T-helper 17 cell (primary cell): ENCODE measurements around the gene CDC42BPG. TPM values are rescaled to one million over a fixed set of nuclear protein-coding genes. Genes with fewer than 3 reads are reported as not detected.
"Not testable (repeated sequence)": the region's sequence is repeated elsewhere in the genome, so short reads cannot be mapped to it uniquely, and the experiment has no call there.

ENCODE experiments used
- ATAC-seq: fragments of 150-1000 bp; cut with Tn5 transposase; 2 replicates; pipeline ENCODE4 v1.10.0; 2021; ENCODE audit warnings: mild to moderate bottlenecking, moderate library complexity
- DNase-seq, 3 donors: peaks; one replicate each; pipeline versions ENCODE4 v3.0.0 to v3.0.0-alpha.2; 2020 to 2021
- H3K9me3 ChIP-seq: one replicate; pipeline ENCODE4 v1.7.0; 2013; ENCODE audit warnings: low read length, mild to moderate bottlenecking; ENCODE audit not compliant: control insufficient read depth, poor library complexity, severe bottlenecking
- H3K27ac Mint-ChIP-seq: one replicate; pipeline ENCODE4 v1.8.0; 2022; ENCODE audit warnings: mild to moderate bottlenecking, moderate library complexity, mixed read lengths
- H3K27me3 Mint-ChIP-seq: one replicate; pipeline ENCODE4 v1.8.0; 2022; ENCODE audit warnings: mixed read lengths
- H3K36me3 Mint-ChIP-seq: one replicate; pipeline ENCODE4 v1.8.0; 2022; ENCODE audit warnings: low read depth, mixed read lengths
- H3K4me1 Mint-ChIP-seq: one replicate; pipeline ENCODE4 v1.8.0; 2022; ENCODE audit warnings: mild to moderate bottlenecking, mixed read lengths
- H3K4me3 Mint-ChIP-seq: one replicate; pipeline ENCODE4 v1.8.0; 2022; ENCODE audit warnings: mild to moderate bottlenecking, moderate library complexity, mixed read lengths
- total RNA-seq, 4 donors: library from RNA in 2 of 4; stranded (reverse) in 2 of 4; gene quantifications; one replicate each; pipeline ENCODE4 v1.2.3 and lab custom pipeline; 2022 to 2026

Gene CDC42BPG
- total RNA-seq, 2 donors from 2014 or later, result 4.0 to 7.7 TPM

DNA sequence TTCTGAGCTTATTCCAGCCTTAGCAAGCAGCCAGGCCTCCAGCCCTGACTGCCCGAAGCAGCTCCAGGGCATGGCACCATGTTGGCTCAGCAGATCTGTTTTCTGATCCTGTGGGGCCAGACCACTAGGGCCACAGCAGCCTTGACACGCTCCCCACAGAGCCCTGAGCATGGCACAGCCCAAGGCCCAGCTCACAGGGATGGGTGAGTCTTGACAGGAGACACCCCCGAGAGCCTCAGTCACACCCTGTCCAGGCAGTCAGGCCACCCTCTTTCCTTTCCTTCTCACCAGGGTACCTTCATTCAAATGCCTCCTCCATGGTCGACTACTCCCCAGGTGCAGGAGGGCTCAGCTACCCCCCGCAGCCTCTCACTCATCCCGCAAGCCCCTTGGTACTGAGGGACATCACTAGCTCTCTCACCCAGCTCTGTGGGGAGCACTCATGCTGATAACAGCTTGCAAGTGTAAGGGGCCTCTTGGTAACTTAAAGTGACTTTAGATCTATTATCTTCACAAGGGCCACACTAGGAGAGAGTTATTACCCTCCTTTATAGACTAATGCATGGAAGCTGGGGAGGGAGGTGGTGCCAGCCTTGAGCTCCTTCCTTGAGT is 3.9 kb upstream of the CDC42BPG start:
- peak overlapping the region; percentile 41 for H3K27ac Mint-ChIP-seq
- ATAC-seq (no peak), DNase-seq (no peak)
- no peaks in the 10 kb centered on the region for H3K36me3 Mint-ChIP-seq
- H3K4me3 Mint-ChIP-seq, result no peak overlapping the region
- no peaks in the 10 kb centered on the region for H3K27me3 Mint-ChIP-seq
- H3K4me1 Mint-ChIP-seq, result peaks cover 46% of the 10 kb centered on the region
- H3K9me3 ChIP-seq, result no peaks in the 10 kb centered on the region

DNA sequence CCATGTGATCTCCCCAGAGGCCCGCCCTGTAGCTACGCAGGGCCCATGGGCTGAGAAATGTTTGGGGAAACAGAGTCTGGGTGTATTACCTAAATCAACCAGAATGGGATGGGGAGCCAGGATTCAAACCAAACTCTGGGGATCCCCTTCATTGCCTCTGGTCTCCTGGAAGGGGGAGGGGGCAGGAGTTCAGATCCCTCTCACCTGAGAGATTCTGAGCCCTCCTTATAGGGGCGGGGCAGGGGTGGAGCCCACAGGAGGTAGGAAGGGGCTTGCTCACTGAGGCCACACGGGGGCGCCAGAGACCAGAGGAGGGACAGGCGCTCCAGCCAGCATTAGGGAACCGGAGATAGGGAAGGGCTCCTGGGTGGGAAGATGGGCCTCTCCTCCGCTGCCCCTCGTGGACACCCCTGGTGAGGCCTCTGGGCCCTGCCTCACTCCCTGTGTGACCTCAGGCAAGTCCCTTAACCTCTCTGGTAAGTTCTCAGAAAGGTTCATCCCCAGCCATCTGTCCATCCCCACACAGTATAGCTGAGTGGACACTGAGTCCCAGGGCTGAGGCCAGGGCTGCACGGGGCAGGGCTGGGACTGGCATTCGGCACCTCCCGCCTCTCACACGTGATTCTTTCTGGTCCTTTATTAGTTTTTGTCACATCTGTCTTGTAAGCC is 2.7 kb upstream of the CDC42BPG start:
- peak; percentile 85 to 93 (median 93) for DNase-seq
- H3K27me3 Mint-ChIP-seq, result no peaks in the 10 kb centered on the region
- ATAC-seq, result peak; percentile 63
- peak overlapping the region; percentile 9 for H3K27ac Mint-ChIP-seq
- no peaks in the 10 kb centered on the region for H3K36me3 Mint-ChIP-seq
- peaks cover 36% of the 10 kb centered on the region for H3K4me1 Mint-ChIP-seq
- no peak overlapping the region for H3K4me3 Mint-ChIP-seq
- no peaks in the 10 kb centered on the region for H3K9me3 ChIP-seq

DNA sequence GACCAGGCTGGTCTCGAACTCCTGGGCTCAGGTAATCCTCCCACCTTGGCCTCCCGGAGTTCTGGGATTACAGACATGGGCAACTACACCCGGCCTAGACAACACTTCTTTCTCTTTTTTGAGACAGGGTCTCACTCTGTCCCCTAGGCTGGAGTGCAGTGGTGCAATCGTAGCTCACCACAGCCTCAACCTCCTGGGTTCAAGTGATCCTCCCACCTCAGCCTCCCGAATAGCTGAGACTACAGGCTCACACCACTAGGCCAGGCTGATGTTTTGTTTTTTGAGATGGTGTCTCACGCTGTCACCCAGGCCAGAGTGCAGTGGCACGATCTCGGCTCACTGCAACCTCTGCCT is 1.3 kb upstream of the CDC42BPG start:
- Mint-ChIP-seq H3K4me3 (peak overlapping the region; percentile 41), H3K4me1 (peaks cover 25% of the 10 kb centered on the region), H3K27ac (peak overlapping the region; percentile 41)
- ATAC-seq, H3K27me3 Mint-ChIP-seq, DNase-seq, H3K9me3 ChIP-seq, H3K36me3 Mint-ChIP-seq: not testable (repeated sequence)

DNA sequence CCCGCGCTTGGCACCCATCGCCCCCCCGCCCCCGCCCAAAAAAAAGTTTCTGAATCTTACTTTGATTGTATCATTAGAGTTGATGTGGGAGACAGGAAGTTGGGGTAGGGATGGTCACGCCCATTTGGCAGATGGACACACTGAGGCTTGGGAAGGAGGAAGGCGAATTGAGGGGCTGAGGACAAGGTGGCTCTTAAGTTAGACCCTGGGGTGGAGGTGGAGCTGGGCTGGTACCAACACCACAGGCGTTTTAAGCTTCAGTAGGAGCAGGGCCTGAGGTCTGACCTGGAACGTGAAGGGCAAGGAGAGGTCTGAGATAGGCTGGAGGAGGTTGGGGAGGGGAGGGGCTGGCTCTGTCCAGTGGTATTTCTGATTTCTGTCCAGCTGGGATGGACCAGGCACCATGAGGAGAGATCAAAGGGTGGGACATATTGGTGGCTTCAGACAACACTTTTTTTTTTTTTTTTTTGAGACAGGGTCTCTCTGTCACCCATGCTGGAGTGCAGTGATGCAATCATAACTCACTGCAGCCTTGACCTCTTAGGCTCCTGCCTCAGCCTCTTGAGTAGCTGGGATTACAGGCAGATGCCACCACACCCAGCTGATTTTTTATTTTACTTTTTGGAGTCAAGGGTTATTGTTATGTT is 799 bp upstream of the CDC42BPG start:
- Mint-ChIP-seq H3K4me1 (peaks cover 24% of the 10 kb centered on the region), H3K4me3 (peak overlapping the region; percentile 74), H3K36me3 (no peaks in the 10 kb centered on the region), H3K27me3 (no peaks in the 10 kb centered on the region), H3K27ac (peak overlapping the region; percentile 41)
- ATAC-seq (no peak), DNase-seq (no peak)
- no peaks in the 10 kb centered on the region for H3K9me3 ChIP-seq

DNA sequence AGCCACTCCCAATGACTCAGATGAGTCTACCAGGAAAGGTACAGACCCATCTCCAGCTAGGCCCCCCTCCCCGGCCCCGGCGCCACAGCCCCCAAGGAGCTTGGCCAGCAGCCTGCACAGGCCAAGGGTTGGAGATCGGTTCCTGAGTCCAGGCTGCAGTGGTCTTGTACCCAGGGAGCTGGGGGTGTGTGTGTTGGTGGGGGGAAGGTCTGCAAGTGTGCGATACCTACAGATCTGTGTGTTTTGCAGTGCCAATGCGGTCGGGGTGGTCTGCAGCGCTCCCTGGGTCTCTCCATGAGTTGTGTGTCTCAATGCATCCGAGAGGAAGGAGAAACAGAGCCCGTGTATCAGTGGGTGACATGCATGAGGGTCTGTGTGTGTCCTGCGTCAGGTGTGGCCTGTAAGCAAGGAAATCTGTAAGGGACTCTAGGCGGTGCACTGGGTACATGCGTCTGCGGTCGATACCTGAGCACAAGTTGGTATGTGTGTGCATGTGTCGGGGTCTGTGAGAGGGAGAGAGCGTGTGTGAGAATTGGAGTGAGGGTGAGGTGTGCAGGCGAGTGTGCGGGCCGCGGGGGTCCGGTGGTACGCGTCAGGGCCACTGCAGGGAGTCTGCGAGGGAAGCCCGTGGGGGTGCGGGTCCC is 645 bp downstream of the CDC42BPG start:
- Mint-ChIP-seq H3K4me3 (peak overlapping the region; percentile 84), H3K4me1 (peaks cover 20% of the 10 kb centered on the region), H3K36me3 (peaks cover 2% of the 10 kb centered on the region), H3K27me3 (no peaks in the 10 kb centered on the region), H3K27ac (peak overlapping the region; percentile 37)
- ATAC-seq (no peak), DNase-seq (no peak)
- H3K9me3 ChIP-seq, result no peaks in the 10 kb centered on the region

DNA sequence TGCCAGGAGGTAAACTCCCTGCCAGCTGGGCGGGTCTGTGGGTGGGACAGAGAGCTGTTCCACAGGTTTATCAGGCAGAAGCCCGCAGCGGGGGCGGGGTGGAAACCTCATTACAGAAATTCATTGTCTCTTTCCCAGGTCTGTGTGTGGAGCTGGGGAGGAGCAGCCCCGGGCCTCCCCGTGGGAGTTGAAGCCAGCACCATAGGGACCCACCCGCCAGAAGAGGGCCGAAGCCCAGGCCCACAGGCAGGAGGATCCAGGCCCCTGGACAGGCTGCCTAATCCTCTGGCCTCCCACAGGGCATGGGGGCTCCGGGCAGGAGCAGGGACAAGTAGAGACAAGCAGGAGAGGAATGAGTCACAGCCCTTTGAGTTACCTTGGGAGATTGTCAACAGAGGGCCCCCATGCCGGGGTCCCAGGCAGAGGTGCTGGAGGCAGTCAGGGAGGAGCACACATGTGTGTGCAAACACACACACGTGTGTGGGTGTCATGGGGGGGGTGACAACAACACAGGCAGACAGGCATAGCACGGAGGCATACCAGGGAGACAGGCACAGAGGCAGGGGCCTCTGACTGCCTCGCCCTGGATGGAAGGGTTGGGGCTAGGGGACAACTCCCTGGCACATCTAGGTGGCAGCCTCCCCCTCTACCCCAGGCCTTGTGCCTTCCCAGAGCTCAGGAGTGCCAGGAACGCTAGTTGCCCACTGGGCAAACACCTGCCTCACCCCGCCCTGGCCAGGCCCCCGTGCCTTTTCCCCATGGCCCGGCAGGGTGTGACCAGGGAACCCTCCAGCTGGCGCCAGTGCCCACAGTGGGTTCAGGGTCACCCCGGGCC is 1.4 kb downstream of the CDC42BPG start:
- H3K4me1 Mint-ChIP-seq, result peaks cover 13% of the 10 kb centered on the region
- peak overlapping the region; percentile 37 for H3K27ac Mint-ChIP-seq
- H3K4me3 Mint-ChIP-seq, result peak overlapping the region; percentile 84
- ATAC-seq (no peak), DNase-seq (no peak)
- H3K9me3 ChIP-seq, result no peaks in the 10 kb centered on the region
- peaks cover 2% of the 10 kb centered on the region for H3K36me3 Mint-ChIP-seq
- no peaks in the 10 kb centered on the region for H3K27me3 Mint-ChIP-seq

DNA sequence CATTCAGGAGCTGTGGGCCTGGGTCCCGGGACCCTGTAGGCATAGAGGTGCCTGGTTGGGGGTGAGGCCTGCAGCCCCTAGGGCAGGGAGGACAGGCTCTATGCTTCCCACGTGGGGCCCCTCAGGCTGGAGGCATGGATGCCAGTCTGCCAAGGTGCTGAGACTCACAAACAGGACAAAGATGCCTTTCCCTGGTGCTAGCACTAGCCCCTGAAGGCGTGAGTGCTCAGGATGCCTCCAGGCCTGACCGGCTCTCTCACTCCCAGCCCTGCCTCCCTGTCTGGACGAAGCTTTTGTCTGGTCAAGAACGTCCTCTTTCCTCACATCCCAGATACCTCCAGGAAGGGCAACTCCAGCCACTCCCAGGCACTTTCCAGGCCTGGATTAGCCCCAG is 2.1 kb downstream of the CDC42BPG start:
- ATAC-seq, result no peak
- H3K27ac Mint-ChIP-seq, result peak overlapping the region; percentile 74
- H3K9me3 ChIP-seq, result no peaks in the 10 kb centered on the region
- no peak for DNase-seq
- H3K36me3 Mint-ChIP-seq, result peaks cover 2% of the 10 kb centered on the region
- peaks cover 11% of the 10 kb centered on the region for H3K4me1 Mint-ChIP-seq
- no peak overlapping the region for H3K4me3 Mint-ChIP-seq
- H3K27me3 Mint-ChIP-seq, result no peaks in the 10 kb centered on the region

DNA sequence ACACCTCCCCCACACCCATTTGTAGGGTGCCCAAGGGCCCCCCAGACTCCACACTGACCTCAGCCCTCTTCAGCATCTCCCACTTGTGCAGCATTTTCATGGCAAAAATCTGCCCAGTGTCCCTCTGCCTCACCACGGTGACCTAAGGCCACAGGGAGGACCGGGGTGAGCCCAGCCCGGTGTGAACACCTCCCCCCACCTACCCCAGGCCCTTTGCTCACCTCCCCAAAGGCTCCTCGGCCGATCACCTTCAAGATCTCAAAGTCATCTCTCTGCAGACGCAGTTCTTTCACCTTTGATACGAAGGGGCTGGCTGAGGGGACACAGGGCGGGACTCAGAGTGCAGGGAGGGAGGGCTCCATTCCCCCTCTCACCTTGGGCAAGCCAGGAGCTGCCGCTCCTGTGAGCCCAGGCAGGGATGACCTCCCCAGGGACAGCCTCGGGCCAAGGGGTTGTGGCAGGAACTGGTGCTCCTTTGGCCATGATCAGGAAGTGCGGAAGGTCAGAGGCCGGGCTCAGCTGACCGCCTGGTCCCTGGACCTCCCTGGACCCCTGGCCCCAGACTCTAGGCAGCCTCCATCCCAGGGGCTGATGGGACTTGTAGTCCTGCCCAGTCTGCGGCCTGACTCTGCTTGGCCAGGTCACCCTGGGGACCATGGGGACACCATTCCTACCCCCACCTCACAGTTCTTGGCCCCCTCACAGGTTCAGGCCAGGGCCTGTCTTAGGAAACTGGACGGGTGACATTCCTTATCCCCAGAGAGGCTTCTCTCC is 2.7 kb downstream of the CDC42BPG start:
- no peak for ATAC-seq
- Mint-ChIP-seq H3K36me3 (peaks cover 2% of the 10 kb centered on the region), H3K4me3 (no peak overlapping the region)

DNA sequence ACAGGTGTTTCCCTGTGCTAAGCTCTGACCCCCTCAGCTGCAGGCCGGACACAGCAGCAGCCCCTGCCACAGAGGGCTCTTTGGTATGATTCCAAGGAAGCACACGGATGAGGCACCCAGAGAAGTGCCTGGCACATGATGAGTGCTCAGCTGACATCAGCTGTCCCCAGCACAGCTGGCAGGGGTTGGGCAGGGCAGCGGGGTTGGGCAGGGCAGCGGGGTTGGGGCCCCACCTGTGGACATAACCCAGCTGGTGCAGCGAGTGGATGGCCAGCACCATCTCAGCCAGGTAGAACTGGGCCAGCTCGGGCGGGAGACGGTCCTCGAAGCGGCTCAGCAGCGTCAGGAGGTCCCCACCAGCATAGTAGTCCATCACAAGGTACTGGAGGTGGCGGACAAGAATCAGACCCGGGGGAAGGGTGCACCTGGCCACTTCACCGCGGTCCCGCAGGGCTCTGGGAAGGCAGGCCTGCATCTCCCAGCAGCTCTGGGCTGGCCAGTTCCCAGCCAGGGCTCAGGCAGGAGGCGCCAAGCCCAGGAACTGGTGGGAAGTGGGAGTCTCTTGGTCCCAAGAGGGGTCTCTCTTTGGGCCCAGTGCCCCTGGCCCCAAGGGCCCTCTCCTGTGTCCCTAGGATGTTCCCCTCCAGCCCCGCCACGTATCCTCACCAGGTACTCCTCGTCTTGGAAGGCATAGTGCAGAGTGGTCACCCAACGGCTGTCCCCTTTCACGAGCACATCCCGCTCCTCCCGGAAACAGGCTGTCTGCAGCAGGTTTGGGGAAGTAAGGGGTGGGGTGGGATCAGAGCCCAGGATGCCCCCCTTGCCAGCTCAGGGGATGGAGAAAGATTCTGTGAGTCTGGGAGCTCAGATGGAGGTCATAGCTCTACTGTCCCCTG is 4.3 kb downstream of the CDC42BPG start:
- Mint-ChIP-seq H3K4me3 (no peak overlapping the region), H3K4me1 (peaks cover 7% of the 10 kb centered on the region), H3K27ac (no peak overlapping the region), H3K36me3 (peaks cover 2% of the 10 kb centered on the region), H3K27me3 (no peaks in the 10 kb centered on the region)
- H3K9me3 ChIP-seq, result no peaks in the 10 kb centered on the region
- no peak for ATAC-seq
- DNase-seq, result no peak

More for the DNA sequence above, 2.7 kb downstream of the CDC42BPG start:
- no peaks in the 10 kb centered on the region for H3K9me3 ChIP-seq
- Mint-ChIP-seq H3K27me3 (no peaks in the 10 kb centered on the region), H3K27ac (peak overlapping the region; percentile 74), H3K4me1 (peaks cover 8% of the 10 kb centered on the region)
- DNase-seq, result no peak

DNA sequence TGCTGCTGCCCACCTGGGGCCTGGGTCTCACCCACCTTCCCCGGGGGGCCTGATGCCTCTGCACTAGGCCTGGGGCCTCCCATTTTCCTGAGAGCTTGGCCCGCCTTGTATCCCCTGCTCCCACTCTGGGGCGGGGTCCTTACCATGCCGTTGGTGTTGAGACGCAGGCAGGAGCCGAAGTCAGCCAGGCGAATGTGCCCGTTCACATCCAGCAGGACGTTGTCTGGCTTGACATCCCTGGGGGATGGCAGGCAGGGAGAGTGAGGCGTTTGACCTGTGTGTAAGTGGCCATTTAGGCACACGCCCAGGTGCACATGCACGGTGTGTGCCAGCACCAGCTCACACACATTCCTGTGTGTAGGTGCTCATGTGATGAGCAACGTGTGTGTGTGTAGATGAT is 5.1 kb downstream of the CDC42BPG start:
- ATAC-seq (no peak), DNase-seq (no peak)
- H3K36me3 Mint-ChIP-seq, result peaks cover 2% of the 10 kb centered on the region
- H3K9me3 ChIP-seq, result no peaks in the 10 kb centered on the region
- peaks cover 5% of the 10 kb centered on the region for H3K4me1 Mint-ChIP-seq
- H3K27me3 Mint-ChIP-seq, result no peaks in the 10 kb centered on the region
- no peak overlapping the region for H3K4me3 Mint-ChIP-seq
- H3K27ac Mint-ChIP-seq, result no peak overlapping the region

DNA sequence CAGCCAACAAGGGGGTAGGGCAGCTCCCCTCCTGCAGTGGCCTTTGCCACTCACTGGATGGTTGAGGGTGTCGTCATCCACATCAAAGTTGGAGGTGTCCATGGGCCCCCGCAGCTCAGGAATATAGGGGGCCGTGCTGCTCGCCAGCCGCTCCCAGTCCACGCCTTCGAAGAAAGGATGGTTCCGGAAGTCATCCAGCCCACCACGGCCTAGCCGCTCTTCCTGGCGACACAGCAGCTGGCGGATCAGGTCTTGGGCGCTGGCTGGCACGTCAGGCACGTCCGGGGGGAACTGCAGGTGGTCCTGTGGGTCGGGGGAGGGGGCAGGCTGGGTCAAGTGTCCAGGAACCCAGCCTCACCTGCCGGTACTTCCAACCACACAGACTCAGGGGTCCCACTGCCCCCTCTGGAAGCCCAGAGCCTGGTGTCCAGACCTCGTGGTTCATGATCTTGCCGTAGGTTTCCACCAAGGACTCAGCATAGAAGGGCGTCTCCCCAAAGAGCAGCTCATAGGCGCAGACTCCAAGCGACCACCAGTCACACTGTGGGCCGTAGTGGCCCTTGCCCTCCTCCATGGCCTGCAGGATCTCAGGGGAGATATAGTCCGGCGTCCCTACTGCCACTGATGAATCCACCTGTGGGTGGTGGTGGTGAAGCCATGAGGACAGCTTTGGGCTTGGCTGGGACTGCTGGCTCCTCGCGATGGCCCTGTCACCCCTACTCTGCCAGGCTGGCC is 5.7 kb downstream of the CDC42BPG start:
- Mint-ChIP-seq H3K36me3 (peaks cover 2% of the 10 kb centered on the region), H3K27me3 (no peaks in the 10 kb centered on the region), H3K4me1 (peaks cover 2% of the 10 kb centered on the region), H3K4me3 (no peak overlapping the region), H3K27ac (no peak overlapping the region)
- no peaks in the 10 kb centered on the region for H3K9me3 ChIP-seq
- no peak for DNase-seq
- no peak for ATAC-seq
